Measurements from ENCODE around the gene CKB.
"Not testable (repeated sequence)": the region's sequence is repeated elsewhere in the genome, so short reads cannot be mapped to it uniquely, and the experiment has no call there.

GRCh38 chr14:103512180-103512579 is 10.4 kb downstream of the CKB start:
- TF ChIP-seq CHD1 (IDR thresholded peaks at IDR 0.05; ENCODE audit: low read length); POLR2AphosphoS5 (IDR thresholded peaks at IDR 0.05; ENCODE audit: control insufficient read depth, insufficient read depth, low read depth, low read length); CTCF (IDR thresholded peaks at IDR 0.05 in 2 of 3, conservative IDR thresholded peaks at IDR 0.05 in 1 of 3; ENCODE audit: insufficient read depth in 2 of 3, low read depth in 1 of 3, low read length in 3 of 3); YY1 (IDR thresholded peaks at IDR 0.05; ENCODE audit: borderline replicate concordance in 1 of 3, control insufficient read depth in 1 of 3, extremely low read depth in 1 of 3, insufficient read depth in 3 of 3, insufficient read length in 1 of 3, insufficient replicate concordance in 2 of 3, low read depth in 1 of 3, low read length in 2 of 3); SRF (CRISPR knock-in tag; IDR thresholded peaks at IDR 0.05): not testable (repeated sequence)
